Measurements from ENCODE around the gene KIF5A.

The KIF5A gene

DNA sequence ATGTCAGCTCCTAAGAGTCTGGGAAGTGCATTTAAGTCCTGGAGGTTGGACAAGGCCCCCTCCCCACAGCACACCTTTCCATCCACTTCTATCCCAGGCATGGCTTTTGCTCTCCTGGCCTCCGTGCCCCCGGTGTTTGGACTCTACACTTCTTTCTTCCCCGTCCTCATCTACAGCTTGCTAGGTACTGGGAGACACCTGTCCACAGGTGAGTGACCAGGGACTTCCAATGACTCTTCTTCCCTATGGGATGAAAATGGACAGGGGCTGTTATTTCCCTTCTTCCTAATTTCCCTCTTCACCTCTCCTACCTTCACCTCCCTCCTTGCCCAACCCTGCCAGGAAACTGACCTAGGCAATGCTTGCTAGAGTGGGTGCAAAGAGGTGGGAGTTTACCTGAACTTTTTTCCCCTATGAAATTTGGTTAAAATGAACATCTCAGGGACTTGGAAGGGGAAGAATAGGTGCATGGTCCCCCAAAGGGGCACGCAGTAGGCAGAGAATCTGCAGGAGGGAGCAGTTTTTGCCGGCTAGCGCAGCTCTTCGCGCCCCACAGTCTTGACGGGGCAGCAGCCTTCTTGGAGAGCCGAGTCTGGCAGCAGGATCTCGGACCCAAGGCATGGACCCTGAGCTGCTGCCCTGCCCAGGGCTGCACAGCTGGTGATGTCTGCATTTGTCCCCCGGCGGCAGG, 70.5 kb downstream of the KIF5A start:
- DNase-seq (ENCODE audit: low read depth), result no peak

DNA sequence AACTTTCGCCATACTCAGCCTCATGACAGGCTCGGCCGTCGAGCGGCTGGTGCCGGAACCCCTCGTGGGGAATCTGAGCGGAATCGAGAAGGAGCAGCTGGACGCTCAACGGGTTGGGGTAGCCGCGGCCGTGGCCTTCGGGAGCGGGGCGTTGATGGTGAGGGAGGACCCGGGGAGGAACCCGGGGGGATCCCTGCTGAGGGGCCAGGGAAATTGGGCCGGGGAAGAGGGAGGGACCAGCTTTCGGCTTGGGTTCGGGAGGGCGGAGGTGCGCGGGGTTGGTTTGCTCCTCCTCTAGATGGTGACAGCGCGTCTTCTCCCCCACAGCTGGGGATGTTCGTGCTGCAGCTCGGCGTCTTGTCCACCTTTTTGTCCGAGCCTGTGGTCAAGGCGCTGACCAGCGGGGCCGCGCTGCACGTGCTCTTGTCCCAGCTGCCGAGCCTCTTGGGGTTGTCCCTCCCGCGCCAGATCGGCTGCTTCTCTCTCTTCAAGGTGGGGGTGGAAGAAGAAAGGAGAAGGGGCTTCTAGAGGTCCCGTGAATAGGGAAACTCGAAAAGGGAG, 71.2 kb downstream of the KIF5A start:
- DNase-seq (ENCODE audit: low read depth), result no peak

DNA sequence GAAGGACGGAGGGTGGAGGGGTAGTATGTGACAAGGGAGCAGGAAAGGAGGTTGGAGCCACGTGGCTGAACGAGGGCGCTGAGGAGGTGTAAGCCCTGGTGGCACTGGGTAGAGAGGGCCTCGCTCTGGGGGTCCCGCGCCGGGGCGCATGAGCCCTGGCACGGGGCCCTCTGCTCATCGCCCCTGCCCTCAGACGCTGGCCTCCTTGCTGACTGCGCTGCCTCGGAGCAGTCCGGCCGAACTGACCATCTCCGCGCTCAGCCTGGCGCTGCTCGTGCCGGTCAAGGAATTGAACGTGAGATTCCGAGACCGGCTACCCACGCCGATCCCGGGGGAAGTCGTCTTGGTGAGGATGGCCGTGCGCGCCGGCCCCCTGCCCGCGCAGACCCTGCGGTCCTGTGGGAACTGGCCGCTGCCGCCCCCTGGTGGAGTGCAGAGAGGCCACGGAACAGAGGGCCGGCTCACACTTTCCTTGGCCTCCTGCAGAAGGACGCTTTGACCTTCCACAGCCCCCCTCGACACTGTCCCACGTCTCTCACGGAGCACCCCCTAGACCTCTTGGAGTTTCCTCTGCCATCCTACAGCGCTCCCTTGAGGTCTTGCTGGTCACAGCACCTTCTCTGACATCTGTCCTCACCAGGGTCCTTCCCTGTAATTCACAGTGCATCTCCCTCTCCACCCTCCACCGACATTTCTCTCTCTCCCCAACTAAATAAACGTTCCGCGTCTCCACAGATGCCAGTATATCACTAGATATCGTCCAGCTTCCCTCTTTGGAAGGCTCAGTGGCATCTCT, 71.9 kb downstream of the KIF5A start:
- no peak for DNase-seq (ENCODE audit: low read depth)

DNA sequence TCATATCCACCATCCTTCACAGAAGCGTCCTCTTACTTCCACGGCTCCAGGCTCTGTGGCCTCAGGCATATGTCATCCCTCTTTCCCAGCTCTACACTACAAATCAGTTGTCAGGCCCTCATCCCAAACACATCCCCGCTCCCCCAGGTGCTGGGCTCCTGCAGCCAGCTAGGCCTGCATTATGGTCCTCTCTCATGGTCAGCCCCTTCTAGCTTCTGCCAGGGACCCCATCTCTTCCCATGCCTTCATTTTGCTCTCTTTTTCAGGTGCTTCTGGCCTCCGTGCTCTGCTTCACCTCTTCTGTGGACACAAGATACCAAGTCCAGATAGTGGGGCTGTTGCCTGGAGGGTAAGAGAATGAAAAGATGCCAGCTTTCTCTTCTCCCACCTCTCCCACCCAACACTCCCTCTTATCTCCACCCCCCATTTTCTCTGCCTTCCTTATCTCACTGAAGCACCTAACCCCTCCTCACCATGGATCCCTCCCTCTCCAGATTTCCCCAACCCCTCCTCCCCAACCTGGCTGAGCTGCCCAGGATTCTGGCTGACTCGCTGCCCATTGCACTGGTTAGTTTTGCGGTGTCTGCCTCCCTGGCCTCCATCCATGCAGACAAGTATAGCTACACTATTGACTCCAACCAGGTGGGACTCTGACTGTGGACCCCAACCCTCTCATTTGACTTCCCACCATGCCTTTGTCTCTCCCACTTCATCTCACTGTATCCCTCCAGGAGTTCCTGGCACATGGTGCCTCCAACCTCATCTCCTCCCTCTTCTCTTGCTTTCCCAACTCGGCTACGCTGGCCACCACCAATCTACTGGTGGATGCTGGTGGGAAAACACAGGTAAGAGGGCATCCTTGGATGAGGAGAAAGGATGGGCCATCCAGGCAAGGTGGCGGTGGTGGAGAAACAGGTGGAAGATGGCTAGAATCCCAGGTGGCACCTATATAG, 72.7 kb downstream of the KIF5A start:
- no peak for DNase-seq (ENCODE audit: low read depth)

DNA sequence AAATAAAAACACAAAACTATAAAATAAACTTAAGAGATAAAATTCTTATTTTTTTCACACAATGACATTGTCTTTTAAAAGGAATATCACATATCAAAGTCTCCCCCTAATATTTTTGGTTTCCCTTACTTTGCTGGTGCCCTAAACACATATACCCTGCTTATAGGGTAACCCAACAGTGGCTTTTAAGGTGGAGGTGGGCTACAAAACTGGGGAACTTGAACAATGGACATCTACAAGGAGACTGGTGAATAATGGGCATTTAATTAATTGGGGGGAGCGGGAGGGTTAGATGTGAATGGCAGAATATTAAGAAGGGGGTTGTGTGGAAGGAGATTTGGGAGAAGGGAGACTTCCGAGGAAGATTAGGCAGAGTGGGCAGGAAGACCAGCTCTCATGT, 73.5 kb downstream of the KIF5A start:
- DNase-seq (ENCODE audit: low read depth), result no peak

DNA sequence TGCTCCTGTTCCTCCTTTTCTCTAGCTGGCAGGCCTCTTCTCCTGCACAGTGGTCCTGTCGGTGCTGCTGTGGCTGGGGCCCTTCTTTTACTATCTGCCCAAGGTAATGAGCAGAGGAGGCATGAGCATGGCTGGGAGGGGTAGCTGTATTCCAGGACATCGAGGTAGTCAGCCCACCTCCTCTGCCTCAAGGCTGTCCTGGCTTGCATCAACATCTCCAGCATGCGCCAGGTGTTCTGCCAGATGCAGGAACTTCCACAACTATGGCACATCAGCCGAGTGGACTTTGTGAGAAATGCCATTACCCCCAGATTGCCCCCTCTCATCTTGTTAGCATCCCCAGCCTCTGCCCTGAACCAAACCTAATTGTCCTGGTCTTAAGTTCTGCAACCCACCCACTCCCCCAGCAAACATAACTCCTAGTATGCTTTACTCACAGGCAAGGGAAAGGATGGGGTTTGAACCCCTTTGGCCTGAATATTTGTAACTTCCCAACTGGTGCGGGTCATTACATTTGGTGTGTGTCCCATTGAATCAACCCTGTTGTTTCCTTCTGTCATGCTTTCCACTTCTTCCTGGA, 74.1 kb downstream of the KIF5A start:
- DNase-seq (ENCODE audit: low read depth), result no peak

DNA sequence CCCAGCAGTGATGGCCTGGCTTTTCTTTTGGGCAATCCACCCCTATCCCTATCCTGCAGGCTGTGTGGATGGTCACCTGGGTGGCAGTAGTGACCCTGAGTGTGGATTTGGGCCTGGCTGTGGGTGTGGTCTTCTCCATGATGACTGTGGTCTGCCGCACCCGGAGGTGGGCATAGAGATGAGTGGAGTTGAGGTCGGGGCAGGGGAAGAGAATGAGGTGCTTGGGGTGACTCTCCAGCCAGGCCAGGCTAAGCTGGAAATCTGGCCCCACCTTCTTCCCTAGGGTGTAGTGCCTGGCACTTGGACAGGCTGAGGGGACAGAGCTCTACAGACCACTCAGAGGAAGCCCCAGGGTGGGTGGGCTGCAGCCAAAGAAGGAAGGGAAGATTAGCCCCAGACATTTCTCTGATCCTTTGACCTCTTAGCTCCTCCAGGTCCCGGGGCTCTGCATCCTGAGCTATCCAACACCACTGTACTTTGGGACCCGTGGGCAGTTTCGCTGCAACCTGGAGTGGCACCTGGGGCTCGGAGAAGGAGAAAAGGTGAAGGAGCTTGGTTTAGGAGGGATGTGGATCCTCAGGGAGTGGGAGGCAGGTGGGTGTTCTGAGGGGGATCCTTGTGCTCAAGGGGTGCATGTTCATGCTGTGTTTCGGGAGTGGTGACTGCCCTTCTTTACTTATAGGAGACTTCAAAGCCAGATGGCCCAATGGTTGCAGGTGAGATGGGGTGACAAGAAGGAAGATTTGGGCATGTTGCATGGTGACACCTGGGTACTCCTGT, 74.8 kb downstream of the KIF5A start:
- DNase-seq (ENCODE audit: low read depth), result no peak

DNA sequence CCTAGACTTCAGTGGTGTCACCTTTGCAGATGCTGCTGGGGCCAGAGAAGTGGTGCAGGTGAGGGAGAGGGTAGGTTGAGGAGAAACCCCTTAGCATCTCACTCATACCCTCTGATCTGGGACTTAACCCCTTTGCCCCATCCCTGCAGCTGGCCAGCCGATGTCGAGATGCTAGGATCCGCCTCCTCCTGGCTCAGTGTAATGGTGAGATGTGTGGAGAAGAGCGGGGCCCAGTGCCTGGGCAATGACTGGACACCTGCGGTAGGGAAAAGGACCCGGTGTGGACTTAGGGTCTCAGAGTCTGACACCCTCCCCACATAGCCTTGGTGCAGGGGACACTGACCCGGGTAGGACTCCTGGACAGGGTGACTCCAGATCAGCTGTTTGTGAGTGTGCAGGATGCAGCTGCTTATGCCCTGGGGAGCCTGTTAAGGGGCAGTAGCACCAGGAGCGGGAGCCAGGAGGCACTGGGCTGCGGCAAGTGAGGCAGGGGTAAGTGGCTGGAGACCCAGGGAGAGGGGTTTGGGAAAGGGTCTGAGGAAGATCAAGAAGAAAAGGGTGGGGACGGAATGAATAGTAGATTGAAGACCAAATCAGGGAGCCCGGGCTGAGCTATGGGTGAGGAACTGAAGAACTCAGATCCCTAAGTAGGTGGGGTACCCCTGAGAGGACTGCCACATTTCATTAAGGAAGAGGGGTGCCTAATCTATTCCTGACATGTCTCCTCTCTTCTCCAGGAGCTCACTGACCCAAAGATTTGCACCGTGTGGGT, 75.6 kb downstream of the KIF5A start:
- no peak for DNase-seq (ENCODE audit: low read depth)

DNA sequence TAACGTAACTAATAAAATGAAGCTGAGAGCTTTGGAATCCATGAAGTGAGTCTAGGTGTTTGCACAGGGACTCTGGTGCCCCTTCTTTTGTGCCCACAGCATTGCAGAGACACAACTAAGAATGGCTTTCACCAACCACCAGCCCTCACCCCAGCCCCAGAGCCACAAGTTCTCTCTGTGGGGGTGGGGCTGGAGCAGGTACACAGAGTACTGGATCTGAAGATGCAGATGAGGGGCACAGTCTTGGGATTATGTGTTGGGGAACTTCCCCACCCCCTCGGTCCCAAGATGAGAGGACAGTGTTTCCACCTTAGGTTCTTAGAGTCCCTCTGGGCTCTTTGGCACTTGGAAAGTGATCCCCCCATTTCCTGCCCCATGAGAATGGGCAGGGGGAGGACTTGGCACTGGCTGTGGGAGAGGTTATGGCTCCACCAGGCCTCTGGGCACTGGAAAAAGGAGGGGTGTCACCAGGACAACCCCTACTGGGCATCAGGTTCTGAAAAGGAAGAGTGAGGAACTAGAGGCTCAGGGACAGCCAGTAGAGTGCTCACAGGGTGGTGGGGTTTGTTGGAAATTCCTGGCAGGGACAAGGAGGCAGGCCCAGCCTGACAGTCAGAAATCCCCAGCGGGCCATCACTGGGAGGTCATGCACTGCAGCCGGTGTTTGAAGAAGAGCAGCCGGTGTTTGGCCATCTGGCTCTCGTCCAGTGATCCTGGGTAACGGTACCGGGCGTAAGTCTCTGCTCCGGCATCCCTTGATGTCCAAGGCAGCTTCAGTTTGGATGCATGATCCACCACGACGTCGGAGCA, 76.5 kb downstream of the KIF5A start:
- no peak for DNase-seq (ENCODE audit: low read depth)

DNA sequence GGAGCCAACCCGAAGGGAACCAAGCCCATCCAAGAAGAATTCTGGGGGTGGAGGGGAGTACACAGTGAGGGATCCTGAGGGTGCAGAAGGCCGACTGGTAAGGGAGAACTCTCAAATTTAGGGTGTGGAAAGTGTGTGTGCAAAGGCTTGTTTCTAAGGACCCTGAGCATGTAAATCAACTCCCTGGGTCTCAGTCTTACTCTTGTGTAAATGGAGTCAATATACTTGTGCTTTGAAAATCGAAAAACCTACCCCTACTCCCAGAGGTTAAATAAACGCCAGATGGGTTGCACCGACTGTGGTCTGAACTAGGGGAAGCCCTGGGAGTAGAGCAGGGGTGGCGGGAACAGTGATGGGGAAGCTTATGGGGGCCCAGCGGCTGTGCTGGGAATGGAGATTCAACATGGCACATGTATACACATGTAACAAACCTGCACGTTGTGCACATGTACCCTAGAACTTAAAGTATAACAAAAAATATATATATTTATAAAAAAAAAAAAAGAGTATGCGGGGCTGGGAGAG, 77.1 kb downstream of the KIF5A start:
- no peak for DNase-seq (ENCODE audit: low read depth)

DNA sequence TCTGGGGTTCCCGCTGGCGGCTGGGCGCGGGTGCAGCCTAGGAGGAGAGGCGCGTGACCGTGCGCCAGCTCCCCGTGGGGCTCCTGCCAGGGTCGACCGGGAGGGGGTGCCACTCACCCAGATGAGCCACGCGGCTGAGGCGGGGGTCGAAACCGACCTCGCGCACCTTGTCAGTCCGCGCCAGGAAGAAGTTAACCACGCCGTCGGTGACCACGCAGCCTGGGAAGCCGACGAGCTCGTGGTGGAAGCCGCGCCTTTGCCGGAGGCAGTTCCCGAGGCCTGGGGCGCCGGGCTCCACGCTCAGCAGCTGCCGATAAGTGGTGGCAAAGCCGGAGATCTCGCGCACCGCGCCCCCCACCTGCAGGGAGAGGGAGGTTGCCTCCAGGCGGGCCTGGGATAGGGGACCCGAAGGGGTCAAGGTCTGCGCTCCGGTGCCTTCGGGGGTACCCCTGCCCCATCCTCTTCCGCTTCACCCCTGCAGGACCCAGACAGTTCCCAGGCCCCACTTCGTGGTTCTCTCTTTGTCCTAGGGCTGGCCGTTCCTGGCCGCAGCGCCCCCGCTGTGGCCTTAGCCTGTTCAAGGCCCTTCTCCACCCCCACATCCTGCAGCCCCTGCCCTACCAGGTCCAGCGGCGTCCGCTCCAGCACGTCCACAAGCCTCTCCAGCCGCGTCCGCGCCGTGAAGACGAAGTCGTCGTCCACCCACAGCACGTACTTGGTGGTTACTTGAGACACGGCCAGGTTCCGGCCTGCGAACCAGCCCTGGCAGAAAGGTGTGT, 77.8 kb downstream of the KIF5A start:
- no peak for DNase-seq (ENCODE audit: low read depth)

DNA sequence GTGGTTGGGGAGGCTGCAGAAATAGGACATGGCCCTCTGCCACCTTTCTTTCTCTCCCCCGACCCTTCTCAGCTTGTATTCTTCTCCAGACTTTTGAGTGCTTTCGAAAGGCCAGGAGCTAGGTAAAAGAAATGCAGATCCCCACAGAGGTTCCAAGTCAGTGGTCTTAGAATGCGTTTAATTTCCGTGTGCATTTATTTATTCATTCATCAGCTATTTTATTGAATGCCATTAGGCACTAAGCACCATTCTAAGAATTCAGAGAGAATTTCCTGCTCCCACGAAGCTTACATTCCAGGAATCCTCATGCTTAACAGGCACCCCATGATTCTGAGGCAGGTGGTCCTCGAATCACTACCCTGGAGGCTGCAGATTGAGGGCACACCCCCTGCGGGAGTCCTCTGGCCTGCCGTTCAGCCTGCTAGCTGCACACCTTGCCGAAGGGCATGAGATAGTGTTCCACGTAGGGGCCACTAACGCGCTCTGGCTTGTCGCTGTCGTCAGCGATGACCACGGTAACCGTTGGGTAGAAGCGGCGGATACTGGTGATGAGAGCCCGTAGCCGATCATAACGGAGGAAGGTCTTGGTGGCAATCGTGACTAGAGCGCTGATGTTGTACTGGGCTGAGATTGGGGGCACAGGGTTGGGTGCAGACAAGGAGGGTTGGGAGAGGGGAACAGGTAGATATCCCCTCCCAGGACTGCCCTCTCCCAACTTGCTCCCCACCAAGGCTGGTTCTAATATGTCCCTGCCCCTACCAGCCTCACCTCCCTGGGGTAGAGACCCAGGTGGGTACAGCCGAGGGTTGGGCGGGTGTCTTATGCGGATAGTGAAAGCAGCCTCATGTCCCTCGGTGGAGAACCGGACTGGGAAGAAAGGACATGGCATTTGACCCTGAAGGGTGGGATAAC, 78.7 kb downstream of the KIF5A start:
- no peak for DNase-seq (ENCODE audit: low read depth)

DNA sequence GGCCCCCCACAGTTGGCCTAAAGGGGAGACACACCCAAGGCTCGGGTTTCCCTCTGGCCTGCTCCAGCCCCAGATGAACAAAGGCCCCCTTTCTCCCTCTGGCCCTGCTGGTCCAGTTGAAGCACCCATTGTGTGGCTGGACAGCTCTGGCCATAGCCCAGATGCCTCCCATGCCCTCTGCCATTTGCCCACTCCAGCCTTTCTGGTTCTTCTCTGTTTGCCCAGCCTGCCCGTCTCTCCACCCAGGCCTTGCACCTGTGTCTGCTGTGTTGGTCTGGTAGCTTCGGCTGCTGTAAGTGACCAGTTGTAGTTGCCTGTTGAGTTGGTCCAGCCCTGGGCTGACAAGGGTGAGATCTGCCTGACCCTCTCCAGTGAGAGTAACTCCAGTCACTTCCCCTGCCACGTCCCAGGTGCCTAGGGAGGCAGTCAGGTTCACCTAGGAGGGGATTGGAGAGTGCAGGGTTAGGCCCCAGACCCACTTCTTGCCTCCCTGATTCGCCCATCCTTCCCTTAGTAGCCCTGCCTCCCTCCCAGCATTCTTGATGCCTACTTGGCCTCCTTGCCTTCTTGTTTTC, 80.1 kb downstream of the KIF5A start:
- no peak for DNase-seq (ENCODE audit: low read depth)

DNA sequence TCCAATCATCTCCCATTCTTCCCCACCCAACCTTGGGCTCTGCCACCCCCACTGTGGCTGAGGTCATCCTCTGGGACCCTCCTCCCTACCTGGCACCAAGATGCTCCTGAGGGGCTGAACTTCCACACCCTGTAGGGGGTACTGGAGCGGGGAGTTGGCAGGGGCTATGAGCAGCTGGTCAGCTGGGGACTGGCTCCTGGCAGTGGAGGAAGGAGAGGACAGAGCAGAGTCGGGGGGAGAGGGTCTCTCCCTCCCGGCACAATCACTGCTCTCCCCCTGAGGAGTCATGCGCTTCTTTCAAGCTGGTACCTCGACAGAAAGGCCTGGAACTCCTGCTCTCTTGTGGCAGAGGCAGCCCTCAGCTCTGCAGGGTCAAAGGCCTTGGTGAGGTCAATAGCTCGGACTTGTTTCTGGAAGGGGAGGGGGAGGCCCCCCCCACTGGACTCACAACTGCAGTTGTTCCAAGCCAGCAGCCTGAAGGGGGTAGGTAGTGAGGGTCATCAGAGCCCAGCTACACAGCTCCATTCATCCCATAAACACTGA, 81.1 kb downstream of the KIF5A start:
- DNase-seq (ENCODE audit: low read depth), result no peak

DNA sequence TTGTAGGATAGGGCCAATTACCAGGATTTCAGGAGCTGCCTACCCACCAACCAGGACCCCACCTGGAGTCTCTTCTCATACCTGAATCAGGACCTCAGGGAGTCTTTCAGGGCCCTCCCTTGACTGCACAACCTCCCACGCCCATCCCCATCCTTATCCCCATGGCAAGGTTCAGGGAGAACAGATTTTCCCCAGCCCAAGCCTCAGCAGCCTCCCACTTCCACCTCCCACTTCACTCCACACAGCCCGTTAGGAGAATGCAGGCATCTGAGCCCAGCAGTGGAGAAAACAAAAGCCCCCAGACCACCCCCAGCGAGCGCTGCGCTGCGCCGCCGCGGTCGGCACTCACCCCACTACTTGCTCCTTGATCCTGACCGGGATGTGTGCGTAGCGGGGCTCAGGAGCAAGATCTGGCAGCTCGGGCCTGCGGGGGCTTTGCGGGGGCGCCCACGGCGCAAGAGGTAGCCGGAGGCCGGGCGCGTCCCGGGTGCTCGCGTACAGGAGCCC, 81.8 kb downstream of the KIF5A start:
- no peak for DNase-seq (ENCODE audit: low read depth)

All from iris pigment epithelial cell (primary cell).